Measurements from ENCODE around the gene ATP13A2. TPM values are rescaled to one million over a fixed set of nuclear protein-coding genes. Genes with fewer than 3 reads are reported as not detected.

The ATP13A2 gene
- 30.3 and 53.8 TPM in 2 replicates for total RNA-seq

DNA sequence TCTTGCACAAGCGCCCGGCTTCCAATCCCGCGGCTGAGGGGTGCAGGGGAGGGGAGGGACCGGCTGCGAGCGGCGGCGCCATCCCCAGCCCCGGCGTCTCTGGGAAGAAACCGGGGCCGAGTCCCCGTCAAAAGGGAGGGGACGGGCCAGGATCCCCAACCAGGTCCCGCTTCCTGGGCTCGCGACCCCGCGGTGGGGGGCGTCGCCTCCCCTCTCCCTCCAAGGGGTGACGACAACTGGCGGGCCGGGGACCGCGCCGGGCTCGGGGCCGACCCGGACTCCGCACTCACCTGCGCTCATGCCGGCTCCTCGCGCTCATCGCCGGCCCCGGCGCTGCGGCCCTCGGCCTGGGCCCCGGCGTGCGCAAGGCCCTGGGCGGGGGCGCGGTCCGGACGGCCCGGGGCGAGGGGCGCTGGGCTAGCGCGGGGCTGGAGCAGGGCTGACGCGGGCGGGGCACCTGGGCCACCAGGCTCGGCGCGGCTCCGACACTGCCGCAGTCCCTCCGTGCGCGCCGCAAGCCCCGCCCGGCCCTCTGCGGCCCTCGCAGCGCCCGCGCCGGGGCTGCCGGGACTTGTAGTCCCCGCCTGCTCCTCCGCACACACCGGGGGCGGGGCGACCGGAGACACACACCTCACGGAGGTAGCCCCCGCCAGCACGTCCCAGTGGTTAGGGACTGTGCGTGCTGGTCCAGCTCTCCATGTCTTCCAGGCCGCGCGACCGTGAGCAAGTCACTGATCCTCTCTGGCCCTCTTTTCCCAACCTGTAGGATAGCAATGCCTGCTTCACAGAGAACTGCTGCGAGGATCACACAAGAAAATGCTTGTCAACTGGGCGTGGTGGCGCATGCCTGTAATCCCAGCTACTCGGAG is at the start of gene ATP13A2:
ATP13A2 (minus strand) TSS at position 490 of the 869 bp plus-strand sequence; CDS start at position 300, 190 bp downstream.
- no peaks in the 10 kb centered on the region for H3K27me3 ChIP-seq (ENCODE audit: control insufficient read depth, insufficient read depth, low read length)
- no peaks in the 10 kb centered on the region for H3K36me3 ChIP-seq (ENCODE audit: control insufficient read depth, insufficient read depth, low read length)
- DNase-seq (ENCODE audit: low read depth) (peak; percentile 69), FAIRE-seq (no peak)
- no peak for TF ChIP-seq CTCF (IDR thresholded peaks at IDR 0.05; ENCODE audit: insufficient read depth, low read length, severe bottlenecking)
- H3K4me3 ChIP-seq (ENCODE audit: low read depth, low read length) = peak within 1 kb of the TSS; percentile 74

- H3K36me3 ChIP-seq (ENCODE audit: control insufficient read depth, insufficient read depth, low read length) = no peaks in the 10 kb centered on the region
- no peak for TF ChIP-seq CTCF (IDR thresholded peaks at IDR 0.05; ENCODE audit: insufficient read depth, low read length, severe bottlenecking)
- DNase-seq (ENCODE audit: low read depth) = no peak
- H3K4me3 ChIP-seq (ENCODE audit: low read depth, low read length) = no peak overlapping the region
- H3K27me3 ChIP-seq (ENCODE audit: control insufficient read depth, insufficient read depth, low read length) = no peaks in the 10 kb centered on the region
- FAIRE-seq = no peak
Observed at GRCh38 chr1:17061486-17061885, 49.8 kb upstream of the ATP13A2 start.

DNA sequence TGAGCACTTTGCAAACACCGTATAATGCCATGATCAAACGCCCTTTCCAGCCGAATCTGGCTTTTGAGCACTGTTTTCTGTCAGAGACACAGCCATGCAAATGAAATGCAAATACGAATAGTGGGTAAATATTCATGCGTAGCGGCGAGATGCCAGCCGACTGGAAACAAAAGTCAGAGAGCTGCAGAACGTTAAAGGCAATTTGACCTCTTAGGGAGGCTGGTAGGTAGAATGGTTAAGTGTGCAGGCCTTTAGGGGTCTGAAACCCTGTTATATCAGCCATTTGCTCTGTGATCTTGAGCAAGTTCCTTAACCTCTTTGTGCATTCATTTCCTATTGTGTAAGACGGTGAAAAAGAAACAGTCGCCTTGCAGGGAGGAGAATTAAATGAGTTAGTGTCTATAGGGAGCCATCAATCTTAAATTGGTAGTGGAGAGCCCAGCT is 48.6 kb upstream of the ATP13A2 start:
- FAIRE-seq (no peak), DNase-seq (ENCODE audit: low read depth) (no peak)
- no peaks in the 10 kb centered on the region for H3K36me3 ChIP-seq (ENCODE audit: control insufficient read depth, insufficient read depth, low read length)
- H3K4me3 ChIP-seq (ENCODE audit: low read depth, low read length) = no peak overlapping the region
- no peak for TF ChIP-seq CTCF (IDR thresholded peaks at IDR 0.05; ENCODE audit: insufficient read depth, low read length, severe bottlenecking)
- no peaks in the 10 kb centered on the region for H3K27me3 ChIP-seq (ENCODE audit: control insufficient read depth, insufficient read depth, low read length)

DNA sequence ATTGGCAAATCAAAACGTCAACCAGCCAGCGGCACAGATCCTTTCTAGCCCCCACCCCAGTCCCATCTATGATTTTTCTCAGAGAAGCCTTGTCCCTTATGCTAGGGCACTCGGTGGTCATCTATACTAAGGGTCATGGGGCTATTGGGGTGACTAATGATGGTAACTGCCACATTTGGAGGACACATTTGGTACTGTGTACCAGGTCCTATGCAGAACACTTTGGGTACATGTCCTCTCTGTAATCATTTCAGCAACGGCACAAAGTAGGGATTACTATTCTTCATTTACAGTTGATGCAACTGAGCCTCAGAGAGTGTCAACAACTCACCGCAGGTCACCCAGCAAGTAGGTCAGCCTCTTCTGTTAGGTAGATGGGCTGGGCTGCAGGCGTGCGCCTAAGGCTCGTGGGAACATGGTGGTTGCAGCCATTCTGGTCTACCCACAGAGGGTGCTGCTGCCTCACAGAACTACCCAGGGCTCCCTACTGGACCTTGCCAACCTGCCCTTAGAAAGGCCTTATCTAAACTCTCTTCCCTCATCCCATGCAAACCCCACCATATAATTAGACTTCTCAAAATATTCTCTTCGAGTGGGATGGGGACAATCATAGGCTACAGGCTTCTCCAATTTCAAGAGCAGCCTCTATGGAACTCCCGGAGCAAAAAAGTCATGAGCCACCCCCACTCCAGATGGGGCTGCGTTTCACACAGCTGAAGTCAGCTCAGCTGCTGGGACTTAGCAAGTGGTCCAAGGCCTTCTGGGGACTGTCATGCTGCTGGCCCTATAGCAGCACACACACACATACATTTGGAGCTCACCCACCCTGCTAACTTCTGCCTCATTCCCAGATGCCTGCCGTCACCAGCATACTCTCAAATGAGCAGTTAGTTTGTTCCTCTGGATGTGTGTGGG is 47.9 kb upstream of the ATP13A2 start:
- no peaks in the 10 kb centered on the region for H3K36me3 ChIP-seq (ENCODE audit: control insufficient read depth, insufficient read depth, low read length)
- DNase-seq (ENCODE audit: low read depth) = peak; percentile 62
- H3K27me3 ChIP-seq (ENCODE audit: control insufficient read depth, insufficient read depth, low read length) = no peaks in the 10 kb centered on the region
- H3K4me3 ChIP-seq (ENCODE audit: low read depth, low read length) = no peak overlapping the region
- TF ChIP-seq CTCF (IDR thresholded peaks at IDR 0.05; ENCODE audit: insufficient read depth, low read length, severe bottlenecking) = peak; percentile 96
- peak; percentile 64 for FAIRE-seq

- DNase-seq (ENCODE audit: low read depth) = no peak
- no peaks in the 10 kb centered on the region for H3K36me3 ChIP-seq (ENCODE audit: control insufficient read depth, insufficient read depth, low read length)
- no peak overlapping the region for H3K4me3 ChIP-seq (ENCODE audit: low read depth, low read length)
- no peaks in the 10 kb centered on the region for H3K27me3 ChIP-seq (ENCODE audit: control insufficient read depth, insufficient read depth, low read length)
- TF ChIP-seq CTCF (IDR thresholded peaks at IDR 0.05; ENCODE audit: insufficient read depth, low read length, severe bottlenecking) = no peak
- no peak for FAIRE-seq
Observed at GRCh38 chr1:17056551-17056950, 44.8 kb upstream of the ATP13A2 start.

Measured in bronchial epithelial cell (primary cell).